HG03025 (cell line): ENCODE results near the gene SYNE2.
"Not testable (repeated sequence)": the region's sequence is repeated elsewhere in the genome, so short reads cannot be mapped to it uniquely, and the experiment has no call there.

Experiments used
- ATAC-seq: cut with Tn5 transposase; IDR thresholded peaks from one replicate; pipeline ENCODE4 v1.9.1; 2021; ENCODE audit warnings: mild to moderate bottlenecking, moderate library complexity; ENCODE audit not compliant: unreplicated experiment, low FRiP score

SYNE2 gene

DNA sequence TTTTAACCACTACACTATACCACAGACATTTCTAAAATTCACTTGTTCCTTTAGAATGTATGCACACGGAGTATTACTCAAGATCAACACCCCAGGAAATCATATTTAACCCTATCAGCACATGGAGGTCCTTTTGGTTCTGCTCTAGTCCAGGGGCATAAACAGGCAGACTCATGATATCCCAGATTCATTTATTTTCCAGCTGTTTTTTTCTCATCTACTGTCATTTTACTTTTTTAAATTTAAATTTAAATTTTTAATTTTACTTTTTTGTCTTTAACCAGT is 17.9 kb downstream of the SYNE2 start:
- ATAC-seq: not testable (repeated sequence)

- no peak for ATAC-seq
Measured at GRCh38 chr14:63874223-63874622, 21.4 kb downstream of the SYNE2 start.

DNA sequence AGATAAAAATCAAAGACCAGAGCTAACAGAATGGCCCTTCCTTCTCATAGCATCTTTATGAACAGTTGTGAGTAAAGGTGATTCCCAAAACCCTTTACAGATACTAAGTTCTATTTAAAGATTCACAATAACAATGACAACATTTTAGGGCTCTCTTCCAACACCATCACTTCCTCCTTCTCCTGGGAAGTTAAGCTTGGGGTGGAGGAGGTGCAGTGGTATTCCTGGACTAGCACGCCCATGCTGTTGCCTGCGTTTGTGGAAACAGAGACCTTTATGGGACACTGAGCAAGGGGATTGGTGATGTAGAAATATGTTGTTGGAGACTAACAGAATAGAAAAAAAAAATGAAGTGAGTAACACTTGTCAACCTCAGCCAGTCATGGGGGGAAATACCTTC is 22.5 kb downstream of the SYNE2 start:
- ATAC-seq: no peak

- ATAC-seq: no peak
Measured at GRCh38 chr14:63877550-63877939, 24.7 kb downstream of the SYNE2 start.

- ATAC-seq: no peak
Measured at GRCh38 chr14:63878052-63878451, 25.2 kb downstream of the SYNE2 start.

- no peak for ATAC-seq
Measured at GRCh38 chr14:63878792-63879191, 26.0 kb downstream of the SYNE2 start.

- ATAC-seq: no peak
Measured at GRCh38 chr14:63881926-63882325, 29.1 kb downstream of the SYNE2 start.

- no peak for ATAC-seq
Measured at GRCh38 chr14:63887899-63888298, 35.1 kb downstream of the SYNE2 start.

DNA sequence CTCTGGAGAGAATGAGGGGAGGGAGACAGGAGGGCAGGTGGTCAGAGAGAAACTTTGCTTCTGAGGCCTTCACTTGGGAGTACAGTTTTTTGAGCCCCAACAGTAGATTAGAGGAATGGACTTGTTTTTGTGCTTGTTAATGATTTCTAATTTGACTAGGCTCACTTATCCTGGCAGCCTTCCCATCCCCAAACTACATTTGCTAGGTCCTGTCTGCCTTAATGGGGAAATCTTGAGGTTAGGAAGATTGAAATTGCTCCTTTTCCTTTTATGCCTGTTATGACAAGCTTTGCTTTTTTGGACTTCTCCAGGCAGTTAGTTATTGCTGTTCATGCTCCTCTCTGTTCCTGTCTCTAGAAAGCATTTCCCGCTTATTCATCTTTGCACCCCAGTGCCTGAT is 37.7 kb downstream of the SYNE2 start:
- ATAC-seq: no peak

- no peak for ATAC-seq
Measured at GRCh38 chr14:63891148-63891975, 38.6 kb downstream of the SYNE2 start.

DNA sequence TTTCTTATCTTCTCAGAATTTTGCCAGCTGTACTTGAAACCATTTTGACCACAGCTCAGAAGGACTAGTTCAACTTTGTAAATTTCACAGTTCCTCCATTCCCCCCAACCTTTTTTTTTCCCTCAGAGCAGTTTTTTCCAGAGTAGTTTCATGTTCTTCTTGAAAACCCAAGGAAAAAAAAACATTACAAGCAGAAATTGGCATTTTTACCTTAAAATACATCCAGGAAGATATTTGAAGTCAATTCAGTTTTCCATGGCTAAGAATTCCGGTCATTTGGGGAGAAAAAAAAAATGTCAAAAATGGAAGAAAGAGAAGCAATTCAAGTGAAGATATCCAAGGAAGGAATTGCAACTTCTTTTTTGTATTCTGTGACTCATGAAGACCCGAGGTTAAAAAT is 39.5 kb downstream of the SYNE2 start:
- no peak for ATAC-seq

GRCh38 chr14:63893701-63894458 is 41.1 kb downstream of the SYNE2 start:
- no peak for ATAC-seq

DNA sequence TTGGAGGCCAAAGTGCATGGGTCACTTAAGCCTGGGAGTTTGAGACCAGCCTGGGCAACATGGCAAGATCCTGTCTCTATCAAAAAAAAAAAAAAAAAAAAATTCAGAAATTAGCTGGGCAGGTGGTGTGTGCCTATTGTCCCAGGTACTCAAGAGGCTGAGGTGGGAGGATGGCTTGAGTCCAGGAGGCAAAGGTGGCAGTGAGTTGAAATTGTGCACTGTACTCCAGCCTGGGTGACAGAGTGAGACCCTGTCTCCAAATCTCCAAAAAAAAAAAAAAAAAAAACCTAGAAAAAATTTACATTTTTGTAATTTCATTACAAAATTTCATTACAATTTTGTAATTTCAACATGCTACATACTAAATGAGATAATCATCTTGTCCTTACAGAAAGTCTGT is 42.7 kb downstream of the SYNE2 start:
- no peak for ATAC-seq

DNA sequence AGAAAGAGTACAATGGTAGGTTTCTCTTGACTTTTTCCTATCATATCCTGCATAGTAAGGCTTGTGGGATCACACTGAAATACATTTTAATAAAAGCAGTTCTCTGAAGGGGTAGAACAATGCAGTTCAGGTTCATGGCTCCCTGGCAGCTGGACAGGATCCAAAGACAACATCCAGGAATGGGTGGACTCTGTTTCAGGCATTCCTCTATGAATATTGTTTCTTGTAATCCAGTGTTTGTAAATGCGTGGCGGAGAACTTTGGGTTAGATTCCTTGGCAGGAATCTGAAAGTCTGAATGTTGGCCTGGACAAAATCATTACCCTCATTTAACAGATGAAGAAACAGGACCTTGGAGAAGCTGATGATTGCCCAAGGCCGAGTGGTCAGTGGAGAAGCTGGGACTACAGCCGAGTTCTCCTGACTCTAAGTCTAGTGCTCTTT is 43.5 kb downstream of the SYNE2 start:
- ATAC-seq: no peak

GRCh38 chr14:63897721-63898163 is 44.9 kb downstream of the SYNE2 start:
- no peak for ATAC-seq

DNA sequence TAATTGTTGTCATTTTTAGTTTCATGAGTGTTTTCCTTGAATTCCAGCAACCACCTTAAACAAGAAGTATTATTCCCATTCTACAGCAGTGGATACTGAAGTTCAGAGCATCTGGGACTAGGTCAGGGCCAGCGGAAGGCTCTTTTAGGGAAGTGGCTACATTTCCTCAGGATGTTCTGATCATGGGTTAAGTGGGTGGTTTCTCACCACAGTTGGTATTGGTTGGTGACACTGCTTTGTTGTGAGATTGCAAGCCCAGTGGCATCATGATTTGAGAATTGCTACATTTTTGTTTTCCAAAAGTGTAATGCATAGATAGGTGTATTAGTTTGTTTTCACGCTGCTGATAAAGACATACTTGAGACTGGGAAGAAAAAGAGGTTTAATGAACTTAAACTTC is 47.1 kb downstream of the SYNE2 start:
- ATAC-seq: no peak

- ATAC-seq: no peak
Measured at GRCh38 chr14:63901434-63902085, 48.8 kb downstream of the SYNE2 start.

DNA sequence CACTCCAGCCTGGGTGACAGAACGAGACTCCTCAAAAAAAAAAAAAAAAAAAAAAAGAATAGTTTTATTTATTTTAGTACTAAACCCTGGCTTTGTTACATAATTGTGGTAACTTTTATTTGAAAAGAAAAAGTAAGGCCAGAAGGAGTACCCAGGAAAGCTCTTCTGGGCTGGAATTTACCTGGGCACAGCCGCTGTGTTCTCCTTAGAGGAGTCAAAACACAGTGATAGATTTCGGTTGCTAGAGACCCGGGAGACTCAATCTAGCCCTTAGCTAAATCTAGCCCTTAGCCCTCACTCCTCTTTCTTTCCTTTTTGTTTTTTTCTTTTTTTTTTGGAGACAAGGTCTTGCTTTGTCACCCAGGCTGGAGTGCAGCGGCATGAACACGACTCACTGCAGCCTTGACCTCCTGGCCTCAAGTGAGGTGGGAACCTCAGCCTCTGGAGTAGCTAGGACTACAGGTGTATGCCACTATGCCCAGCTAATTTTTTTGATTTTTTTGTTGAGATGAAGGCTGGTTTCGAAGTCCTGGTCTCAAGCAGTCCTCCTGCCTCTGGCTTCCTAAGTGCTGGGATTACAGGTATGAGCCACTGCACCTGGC is 49.7 kb downstream of the SYNE2 start:
- ATAC-seq: no peak

DNA sequence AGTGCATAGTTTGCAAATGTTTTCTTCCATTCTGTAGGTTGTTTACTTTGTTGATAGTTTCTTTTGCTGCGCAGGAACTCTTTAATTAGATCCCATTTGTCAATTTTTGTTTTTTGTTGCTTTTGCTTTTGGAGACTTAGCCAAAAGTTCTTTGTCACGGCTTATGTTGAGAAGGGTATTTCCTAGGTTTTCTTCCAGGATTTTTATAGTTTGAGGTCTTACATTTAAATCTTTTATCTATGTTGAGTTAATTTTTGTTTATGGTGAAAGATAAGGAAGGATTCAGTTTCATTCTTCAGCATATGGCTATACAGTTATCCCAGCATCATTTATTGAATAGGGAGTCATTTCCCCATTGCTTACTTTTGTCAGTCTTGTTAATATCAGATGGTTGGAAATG is 51.9 kb downstream of the SYNE2 start:
- ATAC-seq: no peak

DNA sequence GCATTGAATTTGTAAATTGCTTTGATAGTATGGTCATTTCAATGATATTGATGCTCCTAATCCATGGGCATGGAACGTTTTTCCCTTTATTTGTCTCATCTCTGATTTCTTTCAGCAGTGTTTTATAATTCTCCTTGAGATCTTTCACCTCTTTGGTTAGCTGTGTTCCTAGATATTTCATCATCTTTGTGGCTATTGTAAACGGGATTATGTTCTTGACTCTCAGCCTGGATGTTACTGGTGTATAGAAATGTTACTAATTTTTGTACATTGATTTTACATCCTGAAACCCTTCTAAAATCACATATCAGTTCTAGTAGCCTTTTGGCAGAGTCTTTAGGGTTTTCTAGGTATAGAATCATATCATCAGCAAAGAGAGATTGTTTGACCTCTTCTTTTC is 52.6 kb downstream of the SYNE2 start:
- no peak for ATAC-seq

DNA sequence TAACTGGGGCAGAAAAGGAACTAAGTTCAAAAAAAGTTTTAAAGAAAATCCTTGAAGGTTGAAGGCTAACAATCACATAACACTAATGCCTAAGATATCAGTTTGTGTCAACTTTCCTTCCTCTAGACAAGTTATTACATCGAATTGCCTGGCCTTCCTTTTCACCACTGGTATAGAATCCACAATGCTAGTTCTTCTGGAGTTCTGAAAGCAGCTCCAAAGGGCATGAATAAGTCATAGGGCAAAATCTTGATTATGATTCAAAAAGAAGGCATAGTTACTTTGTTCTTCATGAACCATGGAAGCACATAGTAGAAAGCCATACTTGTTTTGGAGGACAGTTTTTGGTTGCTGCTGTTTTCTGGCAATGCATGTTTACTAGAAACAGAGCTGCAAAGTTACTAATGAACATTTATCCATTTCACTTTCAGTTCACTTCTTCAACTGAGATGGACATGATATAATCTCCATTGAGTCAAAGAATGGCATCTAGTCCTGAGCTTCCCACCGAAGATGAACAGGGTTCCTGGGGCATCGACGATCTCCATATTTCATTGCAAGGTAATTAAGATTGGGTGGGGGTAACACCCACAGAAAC is 56.0 kb downstream of the SYNE2 start:
- ATAC-seq: no peak
